HG02763 (cell line): Measurements from ENCODE around the gene HDAC2.
A peak's percentile ranks its signal among the peaks of the same experiment; 100 is the strongest.
"Not testable (repeated sequence)": the region's sequence is repeated elsewhere in the genome, so short reads cannot be mapped to it uniquely, and the experiment has no call there.

Experiments used
- ATAC-seq: cut with Tn5 transposase; IDR thresholded peaks from one replicate; pipeline ENCODE4 v1.9.1; 2021; ENCODE audit warnings: mild to moderate bottlenecking, moderate library complexity; ENCODE audit not compliant: unreplicated experiment

The HDAC2 gene

DNA sequence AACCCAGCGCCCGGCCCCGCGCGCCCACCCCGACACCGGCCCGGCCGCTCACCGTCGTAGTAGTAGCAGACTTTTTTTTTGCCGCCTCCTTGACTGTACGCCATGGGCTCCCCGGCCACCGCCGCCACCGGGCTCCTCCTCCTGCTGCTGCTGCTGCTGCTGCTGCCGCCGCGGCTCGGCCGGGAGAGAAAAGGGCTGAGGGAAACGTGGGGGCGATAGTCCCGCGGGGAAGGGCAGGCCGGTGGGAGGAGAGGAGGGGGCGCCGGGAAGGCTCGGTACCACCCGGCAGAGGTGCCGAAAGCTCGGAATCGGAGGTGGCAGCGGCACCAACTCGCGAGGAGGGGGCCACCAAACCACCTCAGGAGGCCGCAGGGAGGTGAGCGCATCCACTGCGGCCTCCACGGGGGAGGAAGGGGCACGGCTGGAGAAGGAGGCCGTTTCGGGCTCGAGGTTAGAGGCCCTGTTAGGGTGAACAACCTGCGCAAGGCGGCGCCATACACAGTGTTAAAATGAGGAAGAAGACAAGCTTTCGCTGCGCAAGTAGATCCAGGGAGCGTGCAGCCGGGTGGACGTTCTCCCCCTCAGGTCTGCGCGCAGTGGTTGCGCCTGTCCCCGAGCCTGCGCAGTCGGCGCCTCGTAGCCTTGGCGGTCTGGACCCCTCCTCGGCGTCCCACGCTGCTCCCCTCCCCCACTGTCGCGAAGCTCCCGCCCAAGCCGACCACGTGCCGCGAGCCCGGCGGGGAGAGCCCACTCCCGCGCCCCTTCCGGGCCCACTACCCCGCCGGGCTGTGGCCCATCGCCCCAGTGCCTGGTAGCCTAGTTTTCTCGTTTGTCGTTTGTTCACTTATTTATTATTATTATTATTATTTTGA, at the start of gene HDAC2:
Gene HDAC2, minus strand, starts transcription at position 344 of the 872 bp plus-strand sequence. Its CDS starts 240 bp downstream, at position 104.
- peak; percentile 85 for ATAC-seq

DNA sequence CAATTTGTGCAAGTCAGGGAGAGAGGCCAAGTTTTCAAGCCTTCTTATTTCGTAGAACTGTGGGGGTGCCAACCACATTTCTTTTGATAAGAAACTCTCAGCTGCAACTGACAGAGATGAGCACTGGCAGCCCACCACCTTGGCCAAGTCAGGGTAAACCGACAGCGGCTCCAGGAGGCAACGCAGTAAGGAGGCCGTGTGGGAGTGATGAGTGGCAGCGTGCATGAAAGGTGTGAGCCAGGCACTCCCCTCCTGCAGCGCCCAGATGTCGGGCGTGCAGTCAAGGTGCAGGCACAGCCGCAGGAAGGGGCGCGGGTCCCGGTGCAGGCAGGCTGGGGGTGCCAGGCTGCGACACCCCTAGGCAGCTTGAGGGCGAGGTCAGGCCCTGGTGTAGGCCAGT, 49.2 kb upstream of the HDAC2 start:
- ATAC-seq: no peak

DNA sequence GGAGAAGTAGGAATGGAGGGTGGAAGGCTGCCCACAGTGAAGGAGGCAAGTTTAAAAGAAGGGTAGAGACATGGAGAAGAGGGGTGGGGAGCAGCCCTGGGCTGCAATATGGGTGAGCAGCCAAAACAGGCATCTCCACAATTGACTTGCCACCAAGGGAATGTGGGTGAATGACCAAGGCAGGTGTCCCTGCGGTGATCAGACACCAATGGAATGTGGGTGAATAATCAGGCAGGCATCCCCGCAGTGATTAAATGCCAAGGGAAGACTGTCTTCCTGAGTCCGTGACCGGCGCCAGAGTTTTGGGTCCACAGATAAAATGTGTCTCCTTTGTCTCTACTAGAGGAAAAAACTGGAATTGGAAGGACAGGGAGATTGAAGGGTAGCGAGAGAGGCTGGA, 46.2 kb upstream of the HDAC2 start:
- not testable (repeated sequence) for ATAC-seq

DNA sequence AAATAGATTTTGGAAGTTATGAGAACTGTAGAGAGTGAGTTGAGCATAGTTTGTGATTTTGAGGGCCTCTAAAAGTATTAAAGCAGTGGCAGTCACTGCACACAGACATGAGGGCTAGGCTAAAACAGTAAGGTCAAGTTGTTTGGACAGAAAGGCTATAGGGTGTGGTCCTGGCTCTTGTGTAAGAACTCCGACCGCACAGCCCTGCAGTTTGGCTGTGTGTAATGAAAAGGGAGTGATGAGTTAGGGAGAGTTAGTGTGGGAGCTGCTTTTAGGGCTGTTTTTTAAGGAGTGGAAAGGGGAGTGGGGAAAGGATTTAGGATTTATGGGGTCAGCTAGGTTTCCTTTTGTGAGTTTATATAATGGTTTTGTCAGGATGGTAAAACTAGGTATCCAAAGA, 43.2 kb upstream of the HDAC2 start:
- ATAC-seq: not testable (repeated sequence)

DNA sequence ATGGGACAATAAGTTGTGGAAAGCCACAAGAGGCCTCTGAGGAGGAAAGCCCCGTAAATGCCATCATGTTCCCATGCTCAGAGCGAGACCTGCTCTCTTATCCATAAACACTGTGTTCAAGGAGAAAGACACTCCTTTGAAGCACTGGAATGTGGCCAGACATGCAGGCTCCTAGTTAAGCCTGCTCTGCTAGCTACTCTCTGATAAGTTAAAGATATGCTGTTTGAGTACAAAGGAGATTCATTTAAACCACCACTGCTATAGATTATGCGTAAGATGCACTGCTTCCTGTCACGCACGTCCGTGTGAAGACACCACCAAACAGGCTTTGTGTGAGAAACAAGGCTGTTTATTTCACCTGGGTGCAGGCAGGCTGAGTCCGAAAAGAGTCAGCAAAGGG, 40.5 kb upstream of the HDAC2 start:
- not testable (repeated sequence) for ATAC-seq

DNA sequence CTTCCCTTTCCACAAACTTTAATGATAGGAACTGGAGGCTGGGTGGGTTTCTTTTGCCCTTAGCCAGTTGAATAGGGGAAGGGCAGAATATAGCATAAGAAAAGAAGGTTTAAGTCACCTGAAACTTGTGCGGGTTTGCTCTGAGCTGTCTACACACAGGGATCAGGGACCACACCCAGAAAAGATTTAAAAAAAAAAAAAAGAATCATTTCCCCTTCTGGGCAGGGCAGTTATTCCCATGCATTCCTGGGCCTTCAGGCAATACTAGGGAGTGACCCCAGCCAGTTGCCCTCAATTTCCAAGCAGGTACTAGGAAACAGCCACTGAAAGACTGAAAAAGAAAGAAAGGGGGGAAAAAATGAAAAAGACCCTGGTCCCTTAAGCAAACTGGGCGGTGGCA, 39.6 kb upstream of the HDAC2 start:
- no peak for ATAC-seq

DNA sequence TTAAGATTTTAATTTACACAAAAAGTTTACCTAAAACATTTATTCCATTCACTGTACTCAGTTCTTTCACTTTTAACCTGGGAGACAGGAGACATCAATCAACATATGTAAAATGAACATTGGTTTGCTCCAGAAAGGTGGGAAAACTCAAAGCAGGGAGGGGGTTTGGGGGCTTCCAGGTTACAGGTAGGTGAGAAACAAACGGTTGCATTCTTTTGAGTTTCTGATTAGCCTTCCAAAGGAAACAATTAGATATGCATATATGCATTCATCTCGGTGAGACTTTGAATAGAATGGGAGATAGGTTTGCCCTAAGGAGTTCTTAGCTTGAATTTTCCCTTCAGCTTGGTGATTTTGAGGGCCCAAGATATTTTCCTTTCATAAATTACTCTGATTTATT, 38.2 kb upstream of the HDAC2 start:
- ATAC-seq: no peak

DNA sequence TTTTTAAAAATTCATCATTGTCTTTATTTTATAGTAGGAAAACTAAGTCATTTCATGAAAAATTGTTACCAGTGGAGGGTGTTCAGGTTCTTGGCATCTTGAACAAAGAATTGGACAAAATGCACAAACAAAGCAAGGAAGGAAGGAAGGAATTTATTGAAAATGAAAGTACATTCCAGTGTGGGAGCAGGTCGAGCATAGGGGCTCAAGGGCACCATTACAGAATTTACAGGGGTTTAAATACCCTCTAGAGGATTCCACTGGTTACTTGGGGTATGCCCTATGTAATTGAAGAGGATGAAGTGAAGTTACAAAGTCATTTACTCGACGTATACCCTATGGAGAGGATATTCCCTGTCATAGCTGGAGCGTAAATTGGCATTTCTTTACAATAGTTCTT, 37.4 kb upstream of the HDAC2 start:
- no peak for ATAC-seq

DNA sequence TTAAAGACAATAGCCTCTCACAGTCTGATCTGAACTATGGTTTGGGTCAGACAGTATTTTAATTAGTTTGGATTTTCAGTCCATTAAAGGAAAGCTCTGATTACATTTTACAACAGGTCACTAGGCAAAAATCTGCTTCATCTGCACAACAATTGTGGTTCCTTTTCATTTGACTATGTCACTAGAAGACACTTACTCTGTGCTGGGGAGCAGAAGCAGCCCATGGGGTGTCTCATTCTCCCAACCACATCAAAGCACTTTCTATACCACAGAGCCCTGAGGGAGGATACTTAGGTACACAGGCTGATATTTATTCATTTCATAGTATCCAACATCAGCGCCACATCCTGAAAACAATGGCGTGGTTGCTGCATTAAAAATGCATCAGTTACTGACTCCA, 36.6 kb upstream of the HDAC2 start:
- no peak for ATAC-seq

DNA sequence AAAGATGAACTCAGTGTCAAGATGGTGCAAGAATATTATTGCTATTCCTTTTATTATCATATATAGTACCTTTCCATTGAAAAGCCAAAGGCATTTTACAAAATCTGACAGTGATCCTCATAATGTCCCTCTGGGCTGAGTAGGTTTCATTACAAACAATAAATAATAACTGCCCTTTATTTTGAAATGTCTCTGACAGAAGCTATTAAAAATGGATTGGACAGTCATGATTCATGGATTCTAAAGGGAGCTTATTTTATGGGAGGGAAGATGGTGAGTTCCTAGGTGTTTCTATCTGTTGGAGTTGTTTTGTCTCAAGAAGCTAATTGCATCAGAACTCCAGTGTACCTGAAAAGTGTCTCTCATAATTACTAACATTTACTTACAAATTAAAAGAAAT, 30.4 kb upstream of the HDAC2 start:
- no peak for ATAC-seq

DNA sequence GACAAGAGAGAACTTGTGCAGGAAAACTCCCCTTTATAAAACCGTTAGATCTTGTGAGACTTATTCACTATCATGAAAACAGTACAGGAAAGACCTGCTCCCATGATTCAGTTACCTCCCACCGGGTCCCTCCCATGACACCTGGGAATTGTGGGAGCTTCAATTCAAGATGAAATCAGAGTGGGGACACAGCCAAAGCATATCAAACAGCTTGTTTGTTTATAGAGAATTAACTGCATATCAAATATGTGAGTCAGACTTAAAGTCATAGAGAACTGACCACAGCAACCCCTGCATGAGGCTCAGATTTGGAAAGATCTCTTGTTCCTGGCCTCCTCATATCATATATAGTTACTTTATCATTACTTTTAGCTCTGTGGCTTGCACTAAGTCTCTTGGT, 29.1 kb upstream of the HDAC2 start:
- no peak for ATAC-seq

DNA sequence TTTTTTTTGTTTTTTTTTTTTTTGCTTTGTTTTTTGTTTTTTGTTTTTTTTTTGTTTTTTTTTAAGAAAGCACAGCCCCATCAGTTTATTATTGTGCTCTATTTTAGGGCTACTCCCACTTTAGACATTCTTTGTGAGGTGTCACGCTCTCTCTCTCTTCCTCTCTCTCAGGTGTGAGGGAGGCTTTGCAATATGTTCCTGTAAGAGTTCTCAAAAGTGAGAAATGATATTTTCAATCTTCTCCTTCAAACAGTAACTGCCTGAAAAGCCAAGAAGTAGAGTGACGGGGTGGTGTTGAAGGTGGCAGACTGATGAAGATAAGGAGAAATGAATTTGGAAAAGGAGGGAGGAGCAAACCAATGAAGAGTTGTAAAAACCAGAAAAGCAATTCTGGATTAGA, 28.3 kb upstream of the HDAC2 start:
- ATAC-seq: no peak

DNA sequence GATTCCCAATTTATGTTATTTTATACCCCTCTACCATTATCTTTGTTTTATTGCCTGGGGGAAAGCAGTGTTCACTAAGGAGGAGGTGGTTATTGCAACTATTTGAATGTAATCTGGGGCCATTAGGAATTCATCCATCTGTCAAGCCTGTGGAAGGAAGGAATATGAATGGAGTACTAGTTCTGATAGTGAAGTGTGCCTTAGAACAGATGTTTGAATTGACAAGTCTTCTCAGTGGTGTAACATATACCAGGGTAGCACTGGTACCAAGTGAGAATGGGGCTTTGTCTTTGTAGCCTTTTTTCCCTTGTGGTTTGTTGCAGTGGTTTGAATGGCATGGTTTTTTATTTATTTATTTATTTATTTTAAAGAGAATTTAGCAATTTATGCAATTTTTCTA, 27.9 kb upstream of the HDAC2 start:
- ATAC-seq: no peak

DNA sequence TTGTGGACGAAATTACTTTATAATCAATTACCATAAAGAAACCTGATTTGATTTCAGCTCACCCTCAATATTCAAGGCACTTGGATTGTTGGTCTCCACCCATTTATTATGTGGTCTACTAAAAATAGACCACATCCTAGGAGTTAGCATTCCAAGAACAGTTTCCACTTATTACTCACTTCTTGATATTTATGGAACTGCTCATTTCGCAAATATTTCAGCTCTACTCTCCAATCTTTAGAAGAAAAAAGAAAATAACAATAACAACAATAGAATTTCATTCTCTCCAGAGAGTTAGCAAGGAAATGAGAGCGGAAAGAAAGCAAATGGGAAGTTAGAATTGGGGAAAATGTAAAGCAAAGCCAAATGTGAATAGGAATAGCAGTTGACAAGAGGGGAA, 26.2 kb upstream of the HDAC2 start:
- ATAC-seq: no peak

DNA sequence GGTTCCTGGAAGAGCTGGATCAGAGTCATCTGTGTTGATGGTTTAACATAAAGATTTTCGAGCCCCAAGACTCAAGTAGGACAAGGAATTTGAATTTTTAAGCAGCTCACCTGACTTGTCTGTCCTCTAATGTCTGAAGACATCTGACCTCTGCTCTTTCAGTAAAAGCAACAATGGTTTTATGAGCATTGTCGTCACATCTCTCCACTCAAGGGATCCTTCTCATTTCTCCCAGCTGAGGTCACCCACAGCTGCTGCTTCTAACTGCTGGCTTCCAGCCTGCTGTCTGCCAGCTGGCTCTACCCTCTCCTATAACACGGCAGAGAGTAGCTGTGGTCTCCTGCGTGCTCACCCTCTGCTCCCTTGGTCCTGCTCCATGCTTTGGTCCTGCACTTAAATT, 24.7 kb upstream of the HDAC2 start:
- ATAC-seq: no peak

DNA sequence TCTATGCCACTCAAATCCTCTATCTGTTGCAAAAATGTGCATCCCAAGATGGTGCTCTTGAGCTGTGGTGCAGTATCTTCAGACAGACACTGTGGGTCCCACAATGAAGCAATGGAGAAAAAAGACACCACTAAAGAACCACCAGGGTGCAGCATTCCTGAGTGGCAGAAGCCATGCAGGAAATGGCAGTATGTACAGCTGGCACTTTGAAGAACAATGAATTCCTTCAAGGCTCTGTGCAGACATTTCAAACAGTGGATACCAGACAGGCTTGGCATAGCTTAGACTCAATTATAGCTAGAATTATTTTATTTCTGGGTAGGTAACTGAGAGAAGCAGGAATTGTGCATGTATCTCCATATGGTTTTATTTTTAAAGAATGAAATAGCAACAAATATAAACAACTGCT, 24.0 kb upstream of the HDAC2 start:
- peak; percentile 89 for ATAC-seq

DNA sequence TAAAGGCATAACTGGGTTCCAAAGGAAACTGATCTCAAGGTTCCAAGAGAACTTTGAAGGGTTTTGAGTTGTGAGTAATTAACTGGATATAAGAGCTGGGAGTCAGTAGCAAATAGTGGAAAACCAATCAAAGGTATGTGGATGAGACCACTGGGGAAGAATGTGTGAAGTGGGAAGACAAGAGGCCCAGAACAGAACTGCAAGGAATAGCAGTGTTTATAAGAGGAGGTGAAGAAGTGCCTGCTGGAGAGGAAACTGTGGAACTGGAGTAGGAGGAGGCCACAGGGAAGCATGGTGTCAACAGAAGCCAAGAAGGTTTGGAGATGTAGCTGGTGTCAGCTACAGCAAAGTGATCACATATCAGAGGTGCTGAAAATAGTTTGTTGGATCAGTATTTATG, 18.7 kb upstream of the HDAC2 start:
- no peak for ATAC-seq

DNA sequence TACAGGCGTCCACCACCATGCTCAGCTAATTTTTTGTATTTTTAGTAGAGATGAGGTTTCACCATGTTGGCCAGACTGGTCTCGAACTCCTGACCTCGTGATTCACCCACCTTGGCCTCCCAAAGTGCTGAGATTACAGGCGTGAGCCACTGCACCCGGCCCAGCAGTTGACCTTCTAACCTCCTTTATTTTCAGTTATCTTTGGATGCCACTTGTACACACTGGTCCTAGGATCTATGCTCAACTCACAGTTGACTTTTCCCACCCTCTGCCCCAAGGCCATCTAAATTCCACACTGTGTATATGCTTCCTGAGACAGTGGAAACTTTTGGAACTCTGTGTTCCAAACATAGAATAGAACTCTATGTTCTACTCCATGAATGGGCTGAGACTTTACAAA, 11.7 kb upstream of the HDAC2 start:
- ATAC-seq: not testable (repeated sequence)

DNA sequence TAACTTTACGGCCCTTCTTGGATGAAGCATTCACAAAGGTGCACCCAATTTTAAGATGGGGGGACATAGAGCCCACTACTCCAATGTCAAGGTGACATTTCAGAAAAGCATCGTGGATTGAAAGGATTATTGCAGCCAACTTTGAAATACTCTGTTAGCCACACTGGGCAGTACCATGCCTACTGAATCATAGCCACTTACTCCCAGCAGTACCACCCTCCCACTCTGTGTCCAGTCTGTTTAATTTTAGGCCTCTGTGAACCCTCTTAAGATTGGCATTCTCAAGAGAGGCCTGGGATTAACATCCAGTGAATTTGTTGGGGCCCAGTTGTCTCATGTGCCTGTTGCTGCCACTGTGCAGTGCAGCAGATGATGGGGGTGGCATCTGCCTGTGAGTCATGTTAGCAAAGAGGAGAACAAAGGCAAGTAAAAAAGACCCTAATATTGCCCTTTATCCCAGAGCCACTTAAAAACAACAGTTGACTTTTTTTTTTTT, 11.2 kb upstream of the HDAC2 start:
- ATAC-seq: no peak

DNA sequence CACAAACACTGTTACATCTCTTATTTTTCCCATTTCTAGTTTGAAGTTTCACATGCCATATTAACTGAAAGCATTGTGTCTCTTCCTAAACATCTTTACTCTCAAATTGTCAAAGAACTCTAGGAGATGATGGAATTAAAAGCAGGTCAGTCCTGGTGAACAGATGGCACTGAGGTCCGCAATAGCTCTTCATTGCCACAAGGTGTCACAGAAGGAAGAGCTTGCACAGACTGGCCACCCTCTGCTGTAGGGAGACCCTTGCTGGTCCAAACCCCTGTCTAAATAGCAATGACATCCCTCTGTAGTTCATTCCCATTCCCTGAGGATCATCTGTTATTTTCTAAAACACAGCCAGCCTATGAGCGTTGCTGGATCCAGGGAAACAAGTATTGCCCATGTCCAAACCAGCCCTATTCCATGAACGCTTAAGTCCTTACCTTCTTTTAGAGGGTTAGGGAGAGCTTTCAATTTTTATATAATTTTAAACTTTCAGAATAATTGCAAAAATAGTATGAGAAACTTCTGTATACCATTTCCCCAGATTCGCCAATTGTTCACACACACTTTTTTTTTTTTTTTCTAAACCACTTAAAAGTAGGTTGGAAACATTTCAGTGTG, 10.1 kb upstream of the HDAC2 start:
- ATAC-seq: no peak

DNA sequence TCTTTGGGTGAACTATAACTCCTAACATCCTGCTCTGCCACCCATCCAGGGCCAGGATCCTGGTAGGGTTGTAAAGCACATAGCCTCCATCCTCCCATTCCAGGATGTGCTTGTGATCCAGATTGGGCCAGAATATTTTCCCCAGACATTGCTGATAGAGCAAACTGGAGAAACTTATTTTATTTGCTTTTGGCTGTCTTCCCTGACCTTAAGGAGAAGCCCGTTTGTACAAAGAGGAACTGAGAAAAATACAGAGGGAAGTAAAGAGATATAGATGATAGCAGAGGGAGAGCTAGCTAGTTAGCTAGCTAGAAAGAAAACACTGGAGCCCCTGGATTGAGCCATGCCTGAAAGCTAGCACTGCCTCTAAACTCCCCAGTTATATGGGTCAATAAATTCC, 9.0 kb upstream of the HDAC2 start:
- ATAC-seq: peak; percentile 62

DNA sequence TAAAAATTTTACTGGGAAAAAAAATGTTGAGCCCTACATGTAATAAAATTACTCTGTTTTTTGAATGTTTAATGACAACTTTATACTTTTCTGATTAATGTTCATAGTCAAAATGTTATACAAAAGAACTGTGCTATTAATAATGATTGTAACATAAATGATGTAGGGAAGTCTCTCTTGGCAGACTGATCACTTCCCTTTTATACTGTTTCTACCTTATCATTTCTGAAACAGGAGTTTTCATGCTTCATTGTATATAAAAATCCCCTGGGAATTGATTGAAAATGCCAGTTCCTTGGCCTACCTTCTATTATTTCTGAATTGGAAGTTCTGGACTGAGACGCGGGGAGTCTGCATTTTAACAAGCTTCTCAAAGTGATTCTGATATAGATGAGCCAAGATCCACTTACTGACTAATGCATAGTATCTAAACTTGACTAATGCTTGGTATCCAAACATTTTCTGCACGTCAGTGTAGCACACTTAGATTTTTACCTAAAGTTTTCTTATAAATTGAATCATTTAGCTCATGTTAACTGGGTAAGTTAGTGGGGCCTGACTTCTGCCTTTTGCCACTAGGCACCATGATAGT, 7.2 kb upstream of the HDAC2 start:
- no peak for ATAC-seq
